ENCODE data around the gene PXDN.
"Not testable (repeated sequence)": the region's sequence is repeated elsewhere in the genome, so short reads cannot be mapped to it uniquely, and the experiment has no call there.

PXDN gene

GRCh38 chr2:1698188-1698945 lies 45.9 kb downstream of the PXDN start:
- no peak for DNase-seq

- no peak for DNase-seq
These were observed 46.7 kb downstream of the PXDN start for GRCh38 chr2:1697601-1698000.

GRCh38 chr2:1696472-1696871 lies 47.8 kb downstream of the PXDN start:
- no peak for DNase-seq

GRCh38 chr2:1694371-1695271 lies 49.7 kb downstream of the PXDN start:
- no peak for DNase-seq

GRCh38 chr2:1693723-1694122 lies 50.6 kb downstream of the PXDN start:
- DNase-seq: no peak

GRCh38 chr2:1692342-1692741 lies 52.0 kb downstream of the PXDN start:
- DNase-seq: no peak

GRCh38 chr2:1691366-1691765 lies 52.9 kb downstream of the PXDN start:
- no peak for DNase-seq

- no peak for DNase-seq
These were observed 54.1 kb downstream of the PXDN start for GRCh38 chr2:1690056-1690775.

- DNase-seq: no peak
These were observed 55.5 kb downstream of the PXDN start for GRCh38 chr2:1688859-1689258.

- DNase-seq: no peak
These were observed 56.2 kb downstream of the PXDN start for GRCh38 chr2:1688161-1688560.

GRCh38 chr2:1687254-1687653 lies 57.1 kb downstream of the PXDN start:
- DNase-seq: no peak

GRCh38 chr2:1686784-1687105 lies 57.6 kb downstream of the PXDN start:
- DNase-seq: no peak

GRCh38 chr2:1685957-1686783 lies 58.1 kb downstream of the PXDN start:
- no peak for DNase-seq

GRCh38 chr2:1685078-1685956 lies 59.0 kb downstream of the PXDN start:
- no peak for DNase-seq

- no peak for DNase-seq
These were observed 61.0 kb downstream of the PXDN start for GRCh38 chr2:1683297-1683696.

GRCh38 chr2:1682181-1682440 lies 62.2 kb downstream of the PXDN start:
- no peak for DNase-seq

- no peak for DNase-seq
These were observed 62.8 kb downstream of the PXDN start for GRCh38 chr2:1681323-1682180.

- DNase-seq: no peak
These were observed 63.3 kb downstream of the PXDN start for GRCh38 chr2:1681017-1681318.

GRCh38 chr2:1680222-1681016 lies 63.9 kb downstream of the PXDN start:
- no peak for DNase-seq

GRCh38 chr2:1679488-1680039 lies 64.8 kb downstream of the PXDN start:
- not testable (repeated sequence) for DNase-seq

Data from NK-92 treated with Interleukin-12 subunit alpha and Interleukin-12 subunit beta, amount 100 ng/mL, for 24 hours (cell line).